Heart right ventricle (tissue), 16 donors: ENCODE measurements around the gene PF4V1. TPM values are rescaled to one million over a fixed set of nuclear protein-coding genes. Genes with fewer than 3 reads are reported as not detected.

Source experiments
- ATAC-seq, 8 donors: fragments of 200-7000 bp; cut with Tn5 transposase; one replicate each; pipeline ENCODE4 v1.9.1; 2020; ENCODE audit warnings: mild to moderate bottlenecking in 8 of 8, moderate library complexity in 8 of 8, moderate number of reproducible peaks in 1 of 8
- DNase-seq, 2 donors: peaks; one replicate each; pipeline ENCODE4 v3.0.0-alpha.2; 2020
- H3K27ac ChIP-seq, 10 donors: fragments of 200-600 bp; sonication (generic) in 2 of 10; one replicate each; pipeline versions ENCODE4 v1.5.0 to v1.8.0; 2020 to 2022; ENCODE audit warnings: mild to moderate bottlenecking in 3 of 10
- H3K27me3 ChIP-seq, 7 donors: fragments of 200-600 bp; one replicate each; pipeline ENCODE4 v1.8.0; 2021 to 2022; ENCODE audit warnings: mild to moderate bottlenecking in 2 of 7
- H3K36me3 ChIP-seq, 9 donors: fragments of 200-600 bp; sonication (generic) in 1 of 9; one replicate each; pipeline versions ENCODE4 v1.5.0 to v1.8.0; 2020 to 2022; ENCODE audit warnings: mild to moderate bottlenecking in 2 of 9
- H3K4me1 ChIP-seq, 9 donors: fragments of 200-600 bp; sonication (generic) in 1 of 9; one replicate each; pipeline versions ENCODE4 v1.5.0 to v1.8.0; 2020 to 2022; ENCODE audit warnings: mild to moderate bottlenecking in 4 of 9
- H3K4me3 ChIP-seq, 10 donors: fragments of 200-600 bp; sonication (generic) in 2 of 10; one replicate each; pipeline versions ENCODE4 v1.5.0 to v1.8.0; 2020 to 2022; ENCODE audit warnings: mild to moderate bottlenecking in 7 of 10, moderate library complexity in 2 of 10
- H3K9me3 ChIP-seq, 11 donors: fragments of 200-600 bp in 10 of 11; sonication (generic) in 2 of 11; one replicate each; pipeline versions ENCODE4 v1.5.0 to v1.8.0; 2013 to 2022; ENCODE audit warnings: mild to moderate bottlenecking in 2 of 11, control low read depth in 1 of 11, moderate library complexity in 1 of 11
- WGBS, 2 donors: extraction: QIAGEN DNeasy Blood & Tissue Kit; methylation state at CpG; one replicate each; pipeline ENCODE4 v1.1.7; 2013; ENCODE audit warnings: inconsistent platforms in 1 of 2; 5-methylcytosine and 5-hydroxymethylcytosine counted together
- intact Hi-C, 10 donors: fragments of 100-400 bp; cut with DNase I; formaldehyde crosslinking; loops; one replicate each; pipeline versions ENCODE4 v1.11.1 to v1.14.2; 2022
- polyA plus RNA-seq, 2 donors: library from polyadenylated mRNA; stranded (reverse); fragments of 200-250 nt; gene quantifications; one replicate each; pipeline ENCODE4 v1.2.3, GENCODE V29; 2013
- total RNA-seq, 10 donors: library from RNA; stranded (reverse); fragmentation: NEBNext Ultra II Directional in 3 of 10; extraction: Animal tissue kit (Norgen Biotek cat#: 25700) in 3 of 10; gene quantifications; one replicate each; pipeline versions ENCODE4 v1.2.1 to v1.2.4, GENCODE V29; 2021 to 2023
- TF ChIP-seq, protein P1 (sequence below), 9 donors: fragments of 200-600 bp; sonication (generic) in 2 of 9; IDR thresholded peaks; one replicate each; pipeline versions ENCODE4 v1.5.0 to v1.8.0; 2021 to 2022; ENCODE audit warnings: antibody characterized with exemption in 9 of 9, mild to moderate bottlenecking in 5 of 9, moderate library complexity in 1 of 9
- donor health status: Arrhythmogenic right ventricular cardiomyopathy.
- donor health status: ischemic (EF 13 %, LVEDD 7.1; RV severe dilation, severe dysfunction).
- donor health status: healthy with polysubstance abuse.
- donor health status: DM: no; HTN: yes; CAD: no.
- donor health status: DM: no; HTN: no; CAD: no.
- donor health status: ischemic (EF 25% LVEDD 6.9; RV normal size, moderate dysfunction).
- donor health status: ischemic (EF 25% LVEDD 5.7; RV mildly dilated, moderate dysfunction).
- donor health status: healthy.
- donor health status: DM: yes; HTN: yes; CAD: no.
- donor health status: Ischemic cardiomyopathy.
- donor health status: ischemic (EF 35%, LVEDD 5.7; RV mildly dilated, moderate dysfunction).
- donor health status: nonischemic (EF 11% LVEDD 7.7; RV severe dilation, severe dysfunction).
- donor health status: DM: yes; HTN: yes; CAD: no.
- donor health status: PGD.
- donor health status: ischemic (EF 29% LVEDD 5.4; RV normal size, mild dysfunction).
- donor health status: nonischemic (EF 23%, LVEDD 6.1; RV moderate dilation, normal function).

The PF4V1 gene
- total and polyA plus RNA-seq, 12 donors, result not detected

DNA sequence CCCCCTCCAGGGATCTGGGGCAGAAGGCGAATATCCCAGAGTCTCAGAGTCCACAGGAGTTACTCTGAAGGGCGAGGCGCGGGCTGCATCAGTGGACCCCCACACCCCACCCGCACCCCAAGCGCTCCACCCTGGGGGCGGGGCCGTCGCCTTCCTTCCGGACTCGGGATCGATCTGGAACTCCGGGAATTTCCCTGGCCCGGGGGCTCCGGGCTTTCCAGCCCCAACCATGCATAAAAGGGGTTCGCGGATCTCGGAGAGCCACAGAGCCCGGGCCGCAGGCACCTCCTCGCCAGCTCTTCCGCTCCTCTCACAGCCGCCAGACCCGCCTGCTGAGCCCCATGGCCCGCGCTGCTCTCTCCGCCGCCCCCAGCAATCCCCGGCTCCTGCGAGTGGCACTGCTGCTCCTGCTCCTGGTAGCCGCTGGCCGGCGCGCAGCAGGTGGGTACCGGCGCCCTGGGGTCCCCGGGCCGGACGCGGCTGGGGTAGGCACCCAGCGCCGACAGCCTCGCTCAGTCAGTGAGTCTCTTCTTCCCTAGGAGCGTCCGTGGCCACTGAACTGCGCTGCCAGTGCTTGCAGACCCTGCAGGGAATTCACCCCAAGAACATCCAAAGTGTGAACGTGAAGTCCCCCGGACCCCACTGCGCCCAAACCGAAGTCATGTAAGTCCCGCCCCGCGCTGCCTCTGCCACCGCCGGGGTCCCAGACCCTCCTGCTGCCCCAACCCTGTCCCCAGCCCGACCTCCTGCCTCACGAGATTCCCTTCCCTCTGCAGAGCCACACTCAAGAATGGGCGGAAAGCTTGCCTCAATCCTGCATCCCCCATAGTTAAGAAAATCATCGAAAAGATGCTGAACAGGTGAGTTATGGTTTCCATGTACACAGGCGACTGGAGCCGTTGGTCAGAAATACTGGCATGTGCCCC, 16.3 kb downstream of the PF4V1 start, which contains the start of gene CXCL1:
TSS of gene CXCL1 (plus strand) at position 264 of the 926 bp plus-strand sequence. CDS start at position 342, 78 bp downstream.
- Histone ChIP-seq H3K36me3 (no peaks in the 10 kb centered on the region), H3K27ac (peak within 1 kb of the TSS in 8 of 10 donors; percentile 28 to 91 (median 64)), H3K9me3 (no peaks in the 10 kb centered on the region), H3K4me1 (peaks cover 0 to 31% (median 12%) of the 10 kb centered on the region in 9 donors), H3K4me3 (peak within 1 kb of the TSS; percentile 36 to 75 (median 62)), H3K27me3 (peaks cover 0 to 19% (median 5%) of the 10 kb centered on the region in 7 donors)
- WGBS, 2 donors, result 6 to 7% methylated on average over 52 to 61 of the region's 61 CpGs
- peak; percentile 16 to 56 for DNase-seq
- TF ChIP-seq, protein P1, sequence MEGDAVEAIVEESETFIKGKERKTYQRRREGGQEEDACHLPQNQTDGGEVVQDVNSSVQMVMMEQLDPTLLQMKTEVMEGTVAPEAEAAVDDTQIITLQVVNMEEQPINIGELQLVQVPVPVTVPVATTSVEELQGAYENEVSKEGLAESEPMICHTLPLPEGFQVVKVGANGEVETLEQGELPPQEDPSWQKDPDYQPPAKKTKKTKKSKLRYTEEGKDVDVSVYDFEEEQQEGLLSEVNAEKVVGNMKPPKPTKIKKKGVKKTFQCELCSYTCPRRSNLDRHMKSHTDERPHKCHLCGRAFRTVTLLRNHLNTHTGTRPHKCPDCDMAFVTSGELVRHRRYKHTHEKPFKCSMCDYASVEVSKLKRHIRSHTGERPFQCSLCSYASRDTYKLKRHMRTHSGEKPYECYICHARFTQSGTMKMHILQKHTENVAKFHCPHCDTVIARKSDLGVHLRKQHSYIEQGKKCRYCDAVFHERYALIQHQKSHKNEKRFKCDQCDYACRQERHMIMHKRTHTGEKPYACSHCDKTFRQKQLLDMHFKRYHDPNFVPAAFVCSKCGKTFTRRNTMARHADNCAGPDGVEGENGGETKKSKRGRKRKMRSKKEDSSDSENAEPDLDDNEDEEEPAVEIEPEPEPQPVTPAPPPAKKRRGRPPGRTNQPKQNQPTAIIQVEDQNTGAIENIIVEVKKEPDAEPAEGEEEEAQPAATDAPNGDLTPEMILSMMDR (IDR thresholded peaks at IDR 0.05), result no peak
- intact Hi-C loops, result loop anchor here in 5 of 10 donors (5.0 to 10.0 kb wide), 3 partner anchors 105 to 168 kb away; partner anchors contain the start of gene CXCL3 (in 1 of the 5)
- ATAC-seq, result peak; percentile 62 to 83 (median 73)

DNA sequence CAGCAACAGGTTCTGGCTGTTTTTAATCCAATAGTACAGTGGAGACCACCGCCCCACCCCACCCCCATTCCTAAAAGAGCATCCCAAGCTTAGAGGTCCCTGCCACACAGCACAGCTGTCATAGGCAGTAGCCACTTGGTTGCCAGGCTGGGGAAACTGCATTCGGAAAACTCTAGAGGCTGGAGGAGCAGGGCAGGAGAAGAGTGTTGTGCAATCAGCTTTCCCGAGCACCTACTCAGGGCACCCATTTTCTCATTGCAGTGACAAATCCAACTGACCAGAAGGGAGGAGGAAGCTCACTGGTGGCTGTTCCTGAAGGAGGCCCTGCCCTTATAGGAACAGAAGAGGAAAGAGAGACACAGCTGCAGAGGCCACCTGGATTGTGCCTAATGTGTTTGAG, 17.2 kb downstream of the PF4V1 start:
- no peaks in the 10 kb centered on the region for H3K9me3 ChIP-seq
- 81 to 82% methylated on average over 3 of the region's 3 CpGs for WGBS, 2 donors
- DNase-seq (no peak), ATAC-seq (peak in 2 of 8 donors; percentile 27 to 38)
- TF ChIP-seq, protein P1 (IDR thresholded peaks at IDR 0.05), result no peak
- H3K4me1 ChIP-seq, result peaks cover 0 to 33% (median 12%) of the 10 kb centered on the region in 9 donors
- intact Hi-C loops, result loop anchor here in 1 of 10 donors (5.0 kb wide), 1 partner anchor 167 kb away; the partner anchor contains the start of gene CXCL3
- peaks cover 0 to 19% (median 5%) of the 10 kb centered on the region in 7 donors for H3K27me3 ChIP-seq
- H3K4me3 ChIP-seq, result peak overlapping the region in 6 of 10 donors; percentile 50 to 75 (median 65)
- no peaks in the 10 kb centered on the region for H3K36me3 ChIP-seq
- peak overlapping the region in 3 of 10 donors; percentile 68 to 91 (median 84) for H3K27ac ChIP-seq

DNA sequence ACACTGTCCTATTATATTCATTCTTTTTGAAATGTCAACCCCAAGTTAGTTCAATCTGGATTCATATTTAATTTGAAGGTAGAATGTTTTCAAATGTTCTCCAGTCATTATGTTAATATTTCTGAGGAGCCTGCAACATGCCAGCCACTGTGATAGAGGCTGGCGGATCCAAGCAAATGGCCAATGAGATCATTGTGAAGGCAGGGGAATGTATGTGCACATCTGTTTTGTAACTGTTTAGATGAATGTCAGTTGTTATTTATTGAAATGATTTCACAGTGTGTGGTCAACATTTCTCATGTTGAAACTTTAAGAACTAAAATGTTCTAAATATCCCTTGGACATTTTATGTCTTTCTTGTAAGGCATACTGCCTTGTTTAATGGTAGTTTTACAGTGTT, 17.7 kb downstream of the PF4V1 start:
- intact Hi-C loops, result loop anchor here in 1 of 10 donors (5.0 kb wide), 1 partner anchor 167 kb away; the partner anchor contains the start of gene CXCL3
- WGBS, 2 donors, result 93 to 98% methylated on average over 1 of the region's 1 CpG
- Histone ChIP-seq H3K27ac (peak overlapping the region in 1 of 10 donors; percentile 91), H3K9me3 (no peaks in the 10 kb centered on the region), H3K36me3 (no peaks in the 10 kb centered on the region), H3K4me1 (peaks cover 0 to 31% (median 12%) of the 10 kb centered on the region in 9 donors), H3K27me3 (peaks cover 0 to 14% (median 5%) of the 10 kb centered on the region in 7 donors), H3K4me3 (peak overlapping the region in 1 of 10 donors; percentile 65)
- ATAC-seq, result no peak
- DNase-seq, result no peak
- TF ChIP-seq, protein P1 (IDR thresholded peaks at IDR 0.05), result no peak
